B cell (primary cell): ENCODE data around the gene SH3RF3. TPM values are rescaled to one million over a fixed set of nuclear protein-coding genes. Genes with fewer than 3 reads are reported as not detected.

Experiments used
- ATAC-seq: fragments of 200-7000 bp; cut with Tn5 transposase; one replicate; pipeline ENCODE4 v1.10.0; 2021; ENCODE audit warnings: low read depth, mild to moderate bottlenecking, moderate number of reproducible peaks, moderate library complexity
- CTCF ChIA-PET: fragments of 350-600 bp; sonication (Branson Sonifier 250); formaldehyde crosslinking; loops from one replicate; lab custom pipeline; 2021; ENCODE audit warnings: antibody characterized with exemption, inconsistent platforms; lab: Charles Lee
- POLR2A ChIA-PET: fragments of 350-600 bp; sonication (Branson Sonifier 250); formaldehyde crosslinking; loops from one replicate; lab custom pipeline; 2021; ENCODE audit warnings: antibody characterized with exemption; lab: Charles Lee
- DNase-seq: peaks from one replicate; pipeline ENCODE4 v3.0.0; 2013
- H2AFZ ChIP-seq: 2 replicates; pipeline ENCODE4 v1.6.1; 2012; ENCODE audit warnings: mild to moderate bottlenecking, low read depth, low read length; ENCODE audit not compliant: insufficient read depth, poor library complexity, severe bottlenecking
- H3K27ac ChIP-seq, 2 donors: 1 replicate in 1 of 2; 2 replicates in 1 of 2; pipeline ENCODE4 v1.5.1; 2012 to 2013; ENCODE audit warnings: low read length in 2 of 2, mild to moderate bottlenecking in 2 of 2, moderate library complexity in 1 of 2
- H3K27me3 ChIP-seq, 4 experiments: fragments of 200-600 bp in 1 of 4; sonication (generic) in 1 of 4; replicated peaks in 1 of 4; 1 replicate in 2 of 4; 2 replicates in 2 of 4; pipeline versions ENCODE4 v1.6.1 to v1.7.0; 2013 to 2016; ENCODE audit warnings: low read length in 3 of 4, mild to moderate bottlenecking in 2 of 4, mixed read lengths in 1 of 4, moderate library complexity in 1 of 4; ENCODE audit not compliant: insufficient read depth in 4 of 4, control insufficient read depth in 3 of 4; ENCODE audit errors: control extremely low read depth in 1 of 4
- H3K36me3 ChIP-seq, 2 experiments: replicated peaks in 1 of 2; 1 replicate in 1 of 2; 2 replicates in 1 of 2; pipeline versions ENCODE4 v1.6.1 to v1.7.1; 2013; ENCODE audit warnings: low read length in 1 of 2; ENCODE audit not compliant: insufficient read depth in 2 of 2, control insufficient read depth in 1 of 2; ENCODE audit errors: control extremely low read depth in 1 of 2, extremely low read depth in 1 of 2
- H3K4me1 ChIP-seq, 2 donors: fragments of 200-600 bp in 1 of 2; sonication (generic) in 1 of 2; 1 replicate in 1 of 2; 2 replicates in 1 of 2; pipeline versions ENCODE4 v1.5.1 to v1.6.1; 2013 to 2017; ENCODE audit warnings: low read length in 2 of 2; ENCODE audit not compliant: control insufficient read depth in 2 of 2, insufficient read depth in 2 of 2
- H3K4me2 ChIP-seq: replicated peaks from 2 replicates; pipeline ENCODE3; 2012; ENCODE audit warnings: mild to moderate bottlenecking, low read depth, low read length; ENCODE audit not compliant: poor library complexity, severe bottlenecking
- H3K4me3 ChIP-seq, 5 experiments: fragments of 200-600 bp in 1 of 5; sonication (generic) in 1 of 5; 1 replicate in 3 of 5; 2 replicates in 2 of 5; pipeline versions ENCODE4 v1.5.1 to v1.7.0; 2011 to 2016; ENCODE audit warnings: low read length in 4 of 5, mild to moderate bottlenecking in 4 of 5, low read depth in 2 of 5, control low read depth in 1 of 5, moderate library complexity in 1 of 5; ENCODE audit not compliant: insufficient read depth in 1 of 5; ENCODE audit errors: control extremely low read depth in 1 of 5, extremely low read depth in 1 of 5
- H3K79me2 ChIP-seq: fragments of 200-600 bp; sonication (generic); one replicate; pipeline ENCODE4 v1.6.0; 2016; ENCODE audit warnings: low read length; ENCODE audit not compliant: control insufficient read depth, insufficient read depth
- H3K9ac ChIP-seq: fragments of 200-600 bp; sonication (generic); 2 replicates; pipeline ENCODE4 v1.6.1; 2017; ENCODE audit warnings: mild to moderate bottlenecking, low read length, moderate library complexity
- H3K9me3 ChIP-seq, 3 donors: one replicate each; pipeline versions ENCODE4 v1.6.1 to v1.7.1; 2013; ENCODE audit warnings: low read length in 2 of 3; ENCODE audit not compliant: control insufficient read depth in 2 of 3, insufficient read depth in 1 of 3; ENCODE audit errors: control extremely low read depth in 1 of 3
- H4K20me1 ChIP-seq: 2 replicates; pipeline ENCODE4 v1.6.0; 2012; ENCODE audit warnings: mild to moderate bottlenecking, low read length; ENCODE audit not compliant: insufficient read depth, control insufficient read depth, poor library complexity, severe bottlenecking
- H3K27ac Mint-ChIP-seq: one replicate; pipeline ENCODE4 v1.8.0; 2021; ENCODE audit warnings: mixed read lengths
- H3K27me3 Mint-ChIP-seq: one replicate; pipeline ENCODE4 v1.8.0; 2021; ENCODE audit warnings: mixed read lengths
- H3K4me1 Mint-ChIP-seq: one replicate; pipeline ENCODE4 v1.8.0; 2021; ENCODE audit warnings: mixed read lengths
- H3K4me3 Mint-ChIP-seq: one replicate; pipeline ENCODE4 v1.8.0; 2021; ENCODE audit warnings: mixed read lengths
- H3K9me3 Mint-ChIP-seq: one replicate; pipeline ENCODE4 v1.8.0; 2022; ENCODE audit warnings: mixed read lengths; ENCODE audit not compliant: insufficient read depth
- CTCF ChIP-seq: fragments of 200-600 bp; IDR thresholded peaks from one replicate; pipeline ENCODE4 v1.8.0; 2022; ENCODE audit warnings: antibody characterized with exemption, mild to moderate bottlenecking
- EZH2 ChIP-seq: IDR thresholded peaks from 2 replicates; pipeline ENCODE4 v1.6.1; 2012; ENCODE audit warnings: borderline replicate concordance, low read depth, mild to moderate bottlenecking, moderate library complexity, low read length; ENCODE audit not compliant: insufficient read depth, poor library complexity, severe bottlenecking
- WGBS: methylation state at CpG from one replicate; pipeline ENCODE4 v1.1.5; 2013; ENCODE audit warnings: missing lambda C conversion rate; ENCODE audit not compliant: insufficient coverage; 5-methylcytosine and 5-hydroxymethylcytosine counted together
- intact Hi-C: fragments of 100-400 bp; cut with micrococcal nuclease; formaldehyde crosslinking; loops from one replicate; pipeline ENCODE4 v1.10.0; 2022
- polyA plus RNA-seq: library from polyadenylated mRNA; depleted of rRNA; stranded (reverse); fragments of >200 nt; gene quantifications from 2 replicates; pipeline ENCODE4 v1.2.3, GENCODE V29; 2012
- total RNA-seq, 2 donors: library from RNA; stranded (reverse); fragments of 120-200 nt in 1 of 2; gene quantifications; 1 replicate in 1 of 2; 2 replicates in 1 of 2; pipeline versions ENCODE4 v1.2.3 to v1.2.4, GENCODE V29; 2013 to 2022

The SH3RF3 gene
- total and polyA plus RNA-seq, 2 donors (not counting 1 experiment from before 2014, with no cell fraction given) = 0.07 to 1.2 TPM

- H3K9me3 Mint-ChIP-seq = no peaks in the 10 kb centered on the region
- intact Hi-C loops = no loop called here
- ChIA-PET CTCF (no interaction called here), POLR2A (no interaction called here)
- Histone ChIP-seq H4K20me1 (no peaks in the 10 kb centered on the region), H3K79me2 (no peaks in the 10 kb centered on the region), H3K27me3 (no peaks in the 10 kb centered on the region), H3K4me1 (peaks cover 17 to 19% of the 10 kb centered on the region in 2 donors), H3K36me3 (no peaks in the 10 kb centered on the region), H3K27ac (no peak overlapping the region), H3K9ac (no peak overlapping the region), H2AFZ (no peak overlapping the region), H3K9me3 (peaks cover 0 to 6% (median 0%) of the 10 kb centered on the region in 3 donors), H3K4me3 (no peak overlapping the region), H3K4me2 (no peak overlapping the region)
- no peaks in the 10 kb centered on the region for H3K27me3 Mint-ChIP-seq
- ATAC-seq = no peak
- H3K4me1 Mint-ChIP-seq = peaks cover 17% of the 10 kb centered on the region
- TF ChIP-seq CTCF (no peak), EZH2 (no peak)
- H3K4me3 Mint-ChIP-seq = no peak overlapping the region
- H3K27ac Mint-ChIP-seq = no peak overlapping the region
- DNase-seq = no peak
- WGBS = 55% methylated on average over 9 of the region's 9 CpGs
These were observed 222.3 kb downstream of the SH3RF3 start for GRCh38 chr2:109351164-109351756.

- 39% methylated on average over 18 of the region's 20 CpGs for WGBS
- intact Hi-C loops = no loop called here
- Mint-ChIP-seq H3K27me3 (no peaks in the 10 kb centered on the region), H3K9me3 (no peaks in the 10 kb centered on the region), H3K27ac (no peak overlapping the region), H3K4me1 (peaks cover 17% of the 10 kb centered on the region), H3K4me3 (no peak overlapping the region)
- Histone ChIP-seq H3K27me3 (no peaks in the 10 kb centered on the region), H2AFZ (no peak overlapping the region), H3K36me3 (no peaks in the 10 kb centered on the region), H3K79me2 (no peaks in the 10 kb centered on the region), H3K4me2 (no peak overlapping the region), H3K4me3 (no peak overlapping the region), H3K27ac (no peak overlapping the region), H4K20me1 (no peaks in the 10 kb centered on the region), H3K9ac (no peak overlapping the region), H3K9me3 (peaks cover 0 to 6% (median 0%) of the 10 kb centered on the region in 3 donors), H3K4me1 (peaks cover 17 to 19% of the 10 kb centered on the region in 2 donors)
- DNase-seq (no peak), ATAC-seq (no peak)
- TF ChIP-seq EZH2 (no peak), CTCF (no peak)
- POLR2A ChIA-PET = no interaction called here
- CTCF ChIA-PET = no interaction called here
These were observed 223.3 kb downstream of the SH3RF3 start for GRCh38 chr2:109352056-109352897.
